HCT116 (cell line): ENCODE results near the gene PIGH. TPM values are rescaled to one million over a fixed set of nuclear protein-coding genes. Genes with fewer than 3 reads are reported as not detected.

Experiments used
- ATAC-seq: fragments of 200-7000 bp; cut with Tn5 transposase; 2 replicates; pipeline ENCODE4 v1.9.1; 2020; ENCODE audit warnings: mild to moderate bottlenecking, moderate library complexity
- BruUV-seq: library from RNA; stranded (reverse); fragments of 400-500 nt; replicated peaks from 2 replicates; lab custom pipeline; 2021; lab: Mats Ljungman, UMichigan
- CTCF ChIA-PET: fragments of 300-600 bp; sonication (Branson Sonifier 250); formaldehyde crosslinking; loops from one replicate; lab custom pipeline; 2021; ENCODE audit warnings: antibody characterized with exemption; lab: Charles Lee
- POLR2A ChIA-PET: fragments of 300-600, 350-600 bp; sonication (Branson Sonifier 250); formaldehyde crosslinking; loops from one replicate; lab custom pipeline; 2021; ENCODE audit warnings: antibody characterized with exemption; lab: Charles Lee
- RAD21 ChIA-PET, 2 experiments: fragments of 300-600 bp; sonication (Branson Sonifier 250); formaldehyde crosslinking; loops; one replicate each; lab custom pipeline; 2023; ENCODE audit warnings: low total read pairs in 2 of 2; ENCODE audit not compliant: uncharacterized antibody in 2 of 2, unreplicated experiment in 2 of 2, low non-redundant PET in 1 of 2; lab: Charles Lee
- DNase-seq: peaks from one replicate; pipeline ENCODE4 v3.0.0-alpha.2; 2010; ENCODE audit warnings: low read depth, low spot score
- H2AFZ ChIP-seq: fragments of 200-600 bp; shearing (Covaris generic), sonication (generic); 2 replicates; pipeline ENCODE4 v1.6.1; 2017; ENCODE audit warnings: low read depth, mixed run types, mixed read lengths, antibody characterized with exemption, low read length; ENCODE audit not compliant: poor library complexity, severe bottlenecking
- H3K27ac ChIP-seq: 2 replicates; pipeline ENCODE4 v1.5.1; 2012; ENCODE audit warnings: low read depth, low read length
- H3K27me3 ChIP-seq: fragments of 200-600 bp; sonication (generic); 2 replicates; pipeline ENCODE4 v1.6.1; 2016; ENCODE audit warnings: mixed run types, low read length, mixed read lengths; ENCODE audit not compliant: insufficient read depth
- H3K36me3 ChIP-seq, 2 experiments: fragments of 200-500 bp in 1 of 2; fragments of 200-600 bp in 1 of 2; sonication (Bioruptor generic) in 1 of 2; sonication (generic) in 1 of 2; 2 replicates each; pipeline versions ENCODE4 v1.5.1 to v1.6.1; 2014 to 2016; ENCODE audit warnings: low read length in 2 of 2, inconsistent platforms in 1 of 2, mixed read lengths in 1 of 2, mixed run types in 1 of 2; ENCODE audit not compliant: insufficient read depth in 2 of 2, control insufficient read depth in 1 of 2
- H3K4me1 ChIP-seq, 2 experiments: fragments of 200-600 bp in 1 of 2; sonication (generic) in 1 of 2; 2 replicates each; pipeline versions ENCODE4 v1.5.1 to v1.6.1; 2012 to 2017; ENCODE audit warnings: low read length in 2 of 2, inconsistent platforms in 1 of 2, mild to moderate bottlenecking in 1 of 2, mixed read lengths in 1 of 2, mixed run types in 1 of 2, moderate library complexity in 1 of 2; ENCODE audit not compliant: insufficient read depth in 2 of 2, control insufficient read depth in 1 of 2
- H3K4me2 ChIP-seq: fragments of 200-600 bp; sonication (generic); 2 replicates; pipeline ENCODE4 v1.6.1; 2017; ENCODE audit warnings: mixed run types, low read length, mixed read lengths
- H3K4me3 ChIP-seq, 2 experiments: fragments of 200-600 bp in 1 of 2; sonication (generic) in 1 of 2; replicated peaks in 1 of 2; 2 replicates each; pipeline ENCODE4 v1.5.1; 2011 to 2016; ENCODE audit warnings: low read length in 2 of 2, control low read depth in 1 of 2, low read depth in 1 of 2, mild to moderate bottlenecking in 1 of 2, mixed read lengths in 1 of 2, mixed run types in 1 of 2
- H3K79me2 ChIP-seq: fragments of 200-600 bp; sonication (generic); 2 replicates; pipeline ENCODE4 v1.6.1; 2017; ENCODE audit warnings: mild to moderate bottlenecking, mixed run types, low read length, moderate library complexity, mixed read lengths; ENCODE audit not compliant: insufficient read depth
- H3K9ac ChIP-seq: fragments of 200-600 bp; sonication (generic); 2 replicates; pipeline ENCODE4 v1.6.1; 2016; ENCODE audit warnings: low read length, mixed read lengths
- H3K9me2 ChIP-seq: fragments of 200-600 bp; sonication (generic), shearing (Covaris generic); 2 replicates; pipeline ENCODE4 v1.6.1; 2017; ENCODE audit warnings: mixed run types, mild to moderate bottlenecking, moderate library complexity; ENCODE audit not compliant: insufficient read depth
- H3K9me3 ChIP-seq, 2 experiments: fragments of 200-500 bp in 1 of 2; fragments of 200-600 bp in 1 of 2; sonication (Bioruptor generic) in 1 of 2; sonication (generic) in 1 of 2; 2 replicates each; pipeline ENCODE4 v1.6.1; 2014 to 2017; ENCODE audit warnings: low read length in 2 of 2, mixed read lengths in 2 of 2, inconsistent platforms in 1 of 2, low read depth in 1 of 2, mild to moderate bottlenecking in 1 of 2, mixed run types in 1 of 2, moderate library complexity in 1 of 2; ENCODE audit not compliant: control insufficient read depth in 1 of 2, insufficient read depth in 1 of 2
- H4K20me1 ChIP-seq: fragments of 200-600 bp; sonication (generic), shearing (Covaris generic); 2 replicates; pipeline ENCODE4 v1.6.1; 2017; ENCODE audit warnings: mixed run types, mild to moderate bottlenecking, moderate library complexity; ENCODE audit not compliant: insufficient read depth
- ATF3 ChIP-seq: IDR thresholded peaks from 2 replicates; pipeline ENCODE4 v1.6.1; 2012
- CBX3 ChIP-seq: IDR thresholded peaks from 2 replicates; pipeline ENCODE4 v1.6.1; 2012; ENCODE audit warnings: low read depth
- CEBPB ChIP-seq: IDR thresholded peaks from 2 replicates; pipeline ENCODE4 v1.6.1; 2012; ENCODE audit warnings: low read depth
- EZH2phosphoT487 ChIP-seq: fragments of 200-600 bp; IDR thresholded peaks from 2 replicates; pipeline ENCODE4 v1.6.1; 2018; ENCODE audit warnings: antibody characterized with exemption, borderline replicate concordance
- MAX ChIP-seq: IDR thresholded peaks from 2 replicates; pipeline ENCODE4 v1.6.1; 2012
- POLR2AphosphoS5 ChIP-seq: IDR thresholded peaks from 2 replicates; pipeline ENCODE4 v1.6.1; 2011; ENCODE audit warnings: mild to moderate bottlenecking, low read depth, low read length, moderate library complexity
- SP1 ChIP-seq: IDR thresholded peaks from 2 replicates; pipeline ENCODE4 v1.6.1; 2012; ENCODE audit warnings: low read depth
- TCF7L2 ChIP-seq: IDR thresholded peaks from 2 replicates; pipeline ENCODE4 v1.7.0; 2011; ENCODE audit warnings: borderline replicate concordance, inconsistent platforms; ENCODE audit not compliant: insufficient read depth, insufficient read length; ENCODE audit errors: extremely low read depth
- ZFX ChIP-seq: fragments of 450-650 bp; IDR thresholded peaks from 2 replicates; pipeline ENCODE4 v1.6.1; 2017
- intact Hi-C: fragments of 100-400 bp; cut with micrococcal nuclease; formaldehyde crosslinking; loops from 2 replicates; pipeline ENCODE4 v1.10.0; 2022
- total RNA-seq: library from RNA; stranded (reverse); gene quantifications from one replicate; pipeline ENCODE4 v1.2.1, GENCODE V29; 2021; ENCODE audit not compliant: unreplicated experiment

The PIGH gene
- total RNA-seq, 1 experiment from 2014 or later = 20.9 TPM

GRCh38 chr14:67638642-67639041 lies 38.6 kb upstream of the PIGH start:
- Histone ChIP-seq H3K27me3 (no peaks in the 10 kb centered on the region), H3K4me3 (no peak overlapping the region), H3K79me2 (no peaks in the 10 kb centered on the region), H3K27ac (no peak overlapping the region), H3K4me1 (peaks cover 2 to 7% of the 10 kb centered on the region in 2 experiments), H4K20me1 (no peaks in the 10 kb centered on the region), H2AFZ (no peak overlapping the region), H3K9me2 (no peaks in the 10 kb centered on the region), H3K9me3 (no peaks in the 10 kb centered on the region), H3K9ac (no peak overlapping the region)
- no TSS peak for BruUV-seq
- RAD21 ChIA-PET = no interaction called here
- intact Hi-C loops = no loop called here
- TF ChIP-seq EZH2phosphoT487 (no peak), POLR2AphosphoS5 (no peak), ZFX (no peak), CBX3 (no peak), ATF3 (no peak), TCF7L2 (no peak)
- TF ChIP-seq, all 23 proteins: peak for 0
- POLR2A ChIA-PET = no interaction called here
- ATAC-seq = no peak
- Histone ChIP-seq H3K4me2 (no peak overlapping the region), H3K36me3 (no peaks in the 10 kb centered on the region)
- no peak for DNase-seq
- CTCF ChIA-PET = interaction anchor here (1.0 kb wide), 1 partner anchor 66 kb away, joined by 3 read pairs; no protein-coding TSS in a partner anchor

- no peak for ATAC-seq
- RAD21 ChIA-PET = no interaction called here
These were observed 36.4 kb upstream of the PIGH start for GRCh38 chr14:67636361-67636919.

More at GRCh38 chr14:67636361-67636919, 36.4 kb upstream of the PIGH start:
- Histone ChIP-seq H3K4me1 (no peaks in the 10 kb centered on the region), H3K9ac (no peak overlapping the region), H3K4me2 (no peak overlapping the region), H2AFZ (no peak overlapping the region), H3K9me2 (no peaks in the 10 kb centered on the region), H3K27ac (no peak overlapping the region), H3K9me3 (no peaks in the 10 kb centered on the region), H3K27me3 (no peaks in the 10 kb centered on the region), H3K79me2 (no peaks in the 10 kb centered on the region), H3K4me3 (no peak overlapping the region)
- POLR2A ChIA-PET = no interaction called here
- intact Hi-C loops = no loop called here
- BruUV-seq = no TSS peak
- no peak for DNase-seq
- TF ChIP-seq SP1 (0 out of 2 replicates have a peak, but pooled peaks have one; percentile 17), CEBPB (peak; percentile 87), MAX (no peak)
- TF ChIP-seq, all 23 proteins: peak for 2
- Histone ChIP-seq H4K20me1 (no peaks in the 10 kb centered on the region), H3K36me3 (no peaks in the 10 kb centered on the region)
- CTCF ChIA-PET = interaction anchor here (0.6 kb wide), 1 partner anchor 1156 kb away, joined by 5 read pairs; the partner anchor contains the start of gene ZFP36L1
